Fibroblast of peridontal ligament (primary cell): Measurements from ENCODE around the gene RPS6KA3.

Source experiments
- DNase-seq: peaks from one replicate; pipeline ENCODE4 v3.0.0-alpha.2; 2010; ENCODE audit errors: extremely low read depth

RPS6KA3 gene

GRCh38 chrX:20266810-20267606, at the start of gene RPS6KA3:
Gene RPS6KA3 (minus strand): TSS chrX:20266909. CDS start chrX:20266632, 277 bp downstream.
- DNase-seq: peak; percentile 76

GRCh38 chrX:20315140-20315539, 48.4 kb upstream of the RPS6KA3 start:
- no peak for DNase-seq

GRCh38 chrX:20313899-20314298, 47.2 kb upstream of the RPS6KA3 start:
- DNase-seq: no peak

GRCh38 chrX:20312018-20312417, 45.3 kb upstream of the RPS6KA3 start:
- DNase-seq: no peak

- no peak for DNase-seq
Measured at GRCh38 chrX:20311505-20311904, 44.8 kb upstream of the RPS6KA3 start.

- peak; percentile 84 for DNase-seq
Measured at GRCh38 chrX:20309806-20310205, 43.1 kb upstream of the RPS6KA3 start.

GRCh38 chrX:20306668-20307067, 40.0 kb upstream of the RPS6KA3 start:
- no peak for DNase-seq

- DNase-seq: no peak
Measured at GRCh38 chrX:20300822-20301221, 34.1 kb upstream of the RPS6KA3 start.

GRCh38 chrX:20294957-20295356, 28.2 kb upstream of the RPS6KA3 start:
- DNase-seq: no peak

- DNase-seq: no peak
Measured at GRCh38 chrX:20294284-20294683, 27.6 kb upstream of the RPS6KA3 start.

GRCh38 chrX:20285511-20285910, 18.8 kb upstream of the RPS6KA3 start:
- peak; percentile 68 for DNase-seq

- DNase-seq: peak; percentile 68
Measured at GRCh38 chrX:20284992-20285391, 18.3 kb upstream of the RPS6KA3 start.

- DNase-seq: no peak
Measured at GRCh38 chrX:20284444-20284843, 17.7 kb upstream of the RPS6KA3 start.

- no peak for DNase-seq
Measured at GRCh38 chrX:20280938-20281337, 14.2 kb upstream of the RPS6KA3 start.

- DNase-seq: no peak
Measured at GRCh38 chrX:20274121-20274520, 7.4 kb upstream of the RPS6KA3 start.

GRCh38 chrX:20271730-20272129, 5.0 kb upstream of the RPS6KA3 start:
- no peak for DNase-seq

- no peak for DNase-seq
Measured at GRCh38 chrX:20271186-20271585, 4.5 kb upstream of the RPS6KA3 start.

- peak; percentile 59 for DNase-seq
Measured at GRCh38 chrX:20270562-20270890, 3.8 kb upstream of the RPS6KA3 start.

- DNase-seq: no peak
Measured at GRCh38 chrX:20269848-20270561, 3.3 kb upstream of the RPS6KA3 start.

- DNase-seq: peak; percentile 37
Measured at GRCh38 chrX:20267931-20268701, 1.4 kb upstream of the RPS6KA3 start.

GRCh38 chrX:20267607-20267930, 860 bp upstream of the RPS6KA3 start:
- no peak for DNase-seq
